ENCODE results near the gene ENOX1. TPM values are rescaled to one million over a fixed set of nuclear protein-coding genes. Genes with fewer than 3 reads are reported as not detected.

The ENOX1 gene
- total and polyA plus RNA-seq, 2 donors (not counting 3 experiments of a cell fraction or from before 2014, with no cell fraction given) = 0.17 to 0.97 TPM

- Histone ChIP-seq H3K27ac (ENCODE audit: insufficient read depth, low read depth, low read length) (no peak overlapping the region), H3K9ac (replicated peaks; ENCODE audit: extremely low read depth, insufficient read depth, low read length) (no peak overlapping the region), H4K20me1 (replicated peaks; ENCODE audit: control insufficient read depth, extremely low read depth, insufficient read depth, low read length) (no peaks in the 10 kb centered on the region), H3K4me3 (replicated peaks in 1 of 3; ENCODE audit: insufficient read depth in 1 of 3, low read depth in 1 of 3, low read length in 3 of 3) (no peak overlapping the region), H3K27me3 (ENCODE audit: control insufficient read depth in 2 of 2, insufficient read depth in 2 of 2, low read length in 2 of 2) (no peaks in the 10 kb centered on the region), H3K9me1 (replicated peaks; ENCODE audit: control insufficient read depth, extremely low read depth, insufficient read depth, low read length) (no peaks in the 10 kb centered on the region), H3K9me3 (replicated peaks; ENCODE audit: control insufficient read depth, insufficient read depth, low read length) (no peaks in the 10 kb centered on the region), H3K36me3 (ENCODE audit: control insufficient read depth in 2 of 2, extremely low read depth in 1 of 2, insufficient read depth in 2 of 2, low read length in 2 of 2) (no peaks in the 10 kb centered on the region), H3K4me2 (ENCODE audit: insufficient read depth, low read length) (no peak overlapping the region), H3K79me2 (ENCODE audit: control insufficient read depth, insufficient read depth, low read length) (no peaks in the 10 kb centered on the region), H2AFZ (ENCODE audit: low read depth, low read length) (no peak overlapping the region), H3K4me1 (ENCODE audit: control insufficient read depth, extremely low read depth, insufficient read depth, low read length) (peaks cover 8% of the 10 kb centered on the region)
- TF ChIP-seq EZH2 (IDR thresholded peaks at IDR 0.05; ENCODE audit: borderline replicate concordance, low read depth, low read length, severe bottlenecking) (no peak), JUN (IDR thresholded peaks at IDR 0.05; ENCODE audit: borderline replicate concordance, insufficient read depth, insufficient read length, low read depth) (no peak), FOS (IDR thresholded peaks at IDR 0.05; ENCODE audit: borderline replicate concordance, insufficient read depth, low read length) (no peak), POLR2A (IDR thresholded peaks at IDR 0.05; ENCODE audit: low read depth, low read length) (no peak), MYC (IDR thresholded peaks at IDR 0.05; ENCODE audit: low read depth, low read length) (no peak), MAX (IDR thresholded peaks at IDR 0.05; ENCODE audit: insufficient read depth, insufficient read length) (no peak), POLR2AphosphoS5 (IDR thresholded peaks at IDR 0.05; ENCODE audit: insufficient read depth, low read depth, low read length) (no peak), CTCF (IDR thresholded peaks at IDR 0.05; ENCODE audit: extremely low read depth in 1 of 2, insufficient read depth in 1 of 2, low read depth in 1 of 2, low read length in 2 of 2) (no peak), GATA2 (IDR thresholded peaks at IDR 0.05; ENCODE audit: insufficient read depth, insufficient read length, low read depth, low read length) (no peak)
- POLR2A ChIA-PET = no interaction called here
- DNase-seq (ENCODE audit: low read depth, low spot score) (no peak), FAIRE-seq (no peak)
- dilution Hi-C loops (cut with MboI; ENCODE audit: extremely low pct_ligation_motif_present, low sequenced_read_pairs) = no loop called here
- BruUV-seq (replicated peaks) = no TSS peak
- intact Hi-C loops (cut with micrococcal nuclease) = no loop called here
- CTCF ChIA-PET = no interaction called here
Observed at GRCh38 chr13:43244481-43244880, 542.3 kb downstream of the ENOX1 start.
